ENCODE data around the gene RSU1.

The RSU1 gene

GRCh38 chr10:16602104-16602775, 215.0 kb downstream of the RSU1 start:
- no peaks in the 10 kb centered on the region for H3K36me3 Mint-ChIP-seq (ENCODE audit: low read depth)
- H3K27ac Mint-ChIP-seq, result no peak overlapping the region
- no peaks in the 10 kb centered on the region for H3K9me3 Mint-ChIP-seq
- no peak for DNase-seq (ENCODE audit: low spot score)
- no peaks in the 10 kb centered on the region for H3K4me1 Mint-ChIP-seq (ENCODE audit: low read depth)
- H3K27me3 Mint-ChIP-seq (ENCODE audit: low read depth), result no peaks in the 10 kb centered on the region
- no peak overlapping the region for H3K4me3 Mint-ChIP-seq

- Mint-ChIP-seq H3K9me3 (no peaks in the 10 kb centered on the region), H3K4me1 (ENCODE audit: low read depth) (no peaks in the 10 kb centered on the region), H3K27me3 (ENCODE audit: low read depth) (no peaks in the 10 kb centered on the region), H3K36me3 (ENCODE audit: low read depth) (no peaks in the 10 kb centered on the region), H3K27ac (no peak overlapping the region), H3K4me3 (no peak overlapping the region)
- no peak for DNase-seq (ENCODE audit: low spot score)
Measured at GRCh38 chr10:16599662-16600061, 217.6 kb downstream of the RSU1 start.

GRCh38 chr10:16597656-16598055, 219.6 kb downstream of the RSU1 start:
- no peak overlapping the region for H3K4me3 Mint-ChIP-seq
- peaks cover 2% of the 10 kb centered on the region for H3K36me3 Mint-ChIP-seq (ENCODE audit: low read depth)
- no peaks in the 10 kb centered on the region for H3K27me3 Mint-ChIP-seq (ENCODE audit: low read depth)
- no peaks in the 10 kb centered on the region for H3K9me3 Mint-ChIP-seq
- DNase-seq (ENCODE audit: low spot score), result no peak
- H3K4me1 Mint-ChIP-seq (ENCODE audit: low read depth), result no peaks in the 10 kb centered on the region
- no peak overlapping the region for H3K27ac Mint-ChIP-seq

GRCh38 chr10:16592378-16592777, 224.8 kb downstream of the RSU1 start:
- no peaks in the 10 kb centered on the region for H3K27me3 Mint-ChIP-seq (ENCODE audit: low read depth)

GRCh38 chr10:16586358-16587138, 230.7 kb downstream of the RSU1 start:
- Mint-ChIP-seq H3K4me3 (no peak overlapping the region), H3K4me1 (ENCODE audit: low read depth) (no peaks in the 10 kb centered on the region), H3K27me3 (ENCODE audit: low read depth) (peaks cover 2% of the 10 kb centered on the region), H3K36me3 (ENCODE audit: low read depth) (peaks cover 1% of the 10 kb centered on the region), H3K27ac (no peak overlapping the region), H3K9me3 (no peaks in the 10 kb centered on the region)
- DNase-seq (ENCODE audit: low spot score), result no peak

More at GRCh38 chr10:16592378-16592777, 224.8 kb downstream of the RSU1 start:
- H3K4me3 Mint-ChIP-seq, result no peak overlapping the region
- peaks cover 4% of the 10 kb centered on the region for H3K36me3 Mint-ChIP-seq (ENCODE audit: low read depth)
- DNase-seq (ENCODE audit: low spot score), result no peak
- H3K9me3 Mint-ChIP-seq, result no peaks in the 10 kb centered on the region
- no peak overlapping the region for H3K27ac Mint-ChIP-seq
- no peaks in the 10 kb centered on the region for H3K4me1 Mint-ChIP-seq (ENCODE audit: low read depth)

GRCh38 chr10:16585103-16585502, 232.1 kb downstream of the RSU1 start:
- Mint-ChIP-seq H3K36me3 (ENCODE audit: low read depth) (no peaks in the 10 kb centered on the region), H3K27ac (no peak overlapping the region), H3K27me3 (ENCODE audit: low read depth) (peaks cover 6% of the 10 kb centered on the region), H3K4me3 (no peak overlapping the region), H3K9me3 (no peaks in the 10 kb centered on the region), H3K4me1 (ENCODE audit: low read depth) (no peaks in the 10 kb centered on the region)
- no peak for DNase-seq (ENCODE audit: low spot score)

- H3K27me3 Mint-ChIP-seq (ENCODE audit: low read depth), result peaks cover 8% of the 10 kb centered on the region
- no peak overlapping the region for H3K4me3 Mint-ChIP-seq
- no peaks in the 10 kb centered on the region for H3K4me1 Mint-ChIP-seq (ENCODE audit: low read depth)
- no peaks in the 10 kb centered on the region for H3K9me3 Mint-ChIP-seq
- H3K27ac Mint-ChIP-seq, result no peak overlapping the region
- no peak for DNase-seq (ENCODE audit: low spot score)
- no peaks in the 10 kb centered on the region for H3K36me3 Mint-ChIP-seq (ENCODE audit: low read depth)
Measured at GRCh38 chr10:16583382-16583781, 233.8 kb downstream of the RSU1 start.

GRCh38 chr10:16581202-16581601, 236.0 kb downstream of the RSU1 start:
- no peaks in the 10 kb centered on the region for H3K4me1 Mint-ChIP-seq (ENCODE audit: low read depth)
- DNase-seq (ENCODE audit: low spot score), result no peak
- no peaks in the 10 kb centered on the region for H3K9me3 Mint-ChIP-seq
- no peak overlapping the region for H3K27ac Mint-ChIP-seq
- no peak overlapping the region for H3K4me3 Mint-ChIP-seq
- H3K27me3 Mint-ChIP-seq (ENCODE audit: low read depth), result peaks cover 8% of the 10 kb centered on the region
- no peaks in the 10 kb centered on the region for H3K36me3 Mint-ChIP-seq (ENCODE audit: low read depth)

GRCh38 chr10:16570731-16571130, 246.5 kb downstream of the RSU1 start:
- peaks cover 2% of the 10 kb centered on the region for H3K27me3 Mint-ChIP-seq (ENCODE audit: low read depth)
- no peak overlapping the region for H3K4me3 Mint-ChIP-seq
- DNase-seq (ENCODE audit: low spot score), result no peak
- H3K27ac Mint-ChIP-seq, result no peak overlapping the region
- H3K9me3 Mint-ChIP-seq, result no peaks in the 10 kb centered on the region
- H3K4me1 Mint-ChIP-seq (ENCODE audit: low read depth), result peaks cover 6% of the 10 kb centered on the region
- H3K36me3 Mint-ChIP-seq (ENCODE audit: low read depth), result no peaks in the 10 kb centered on the region

GRCh38 chr10:16566202-16566805, 250.9 kb downstream of the RSU1 start:
- Mint-ChIP-seq H3K9me3 (no peaks in the 10 kb centered on the region), H3K27me3 (ENCODE audit: low read depth) (no peaks in the 10 kb centered on the region), H3K4me1 (ENCODE audit: low read depth) (peaks cover 7% of the 10 kb centered on the region), H3K36me3 (ENCODE audit: low read depth) (no peaks in the 10 kb centered on the region), H3K4me3 (peak overlapping the region; percentile 36), H3K27ac (no peak overlapping the region)
- DNase-seq (ENCODE audit: low spot score), result no peak

GRCh38 chr10:16565604-16566003, 251.6 kb downstream of the RSU1 start:
- Mint-ChIP-seq H3K36me3 (ENCODE audit: low read depth) (no peaks in the 10 kb centered on the region), H3K4me1 (ENCODE audit: low read depth) (peaks cover 7% of the 10 kb centered on the region), H3K27me3 (ENCODE audit: low read depth) (no peaks in the 10 kb centered on the region), H3K27ac (no peak overlapping the region), H3K9me3 (no peaks in the 10 kb centered on the region), H3K4me3 (no peak overlapping the region)
- DNase-seq (ENCODE audit: low spot score), result no peak

GRCh38 chr10:16562891-16563290, 254.3 kb downstream of the RSU1 start:
- H3K4me3 Mint-ChIP-seq, result no peak overlapping the region
- H3K9me3 Mint-ChIP-seq, result no peaks in the 10 kb centered on the region
- H3K27ac Mint-ChIP-seq, result no peak overlapping the region
- H3K4me1 Mint-ChIP-seq (ENCODE audit: low read depth), result peaks cover 6% of the 10 kb centered on the region
- H3K27me3 Mint-ChIP-seq (ENCODE audit: low read depth), result peaks cover 5% of the 10 kb centered on the region
- H3K36me3 Mint-ChIP-seq (ENCODE audit: low read depth), result no peaks in the 10 kb centered on the region
- no peak for DNase-seq (ENCODE audit: low spot score)

- Mint-ChIP-seq H3K9me3 (no peaks in the 10 kb centered on the region), H3K27me3 (ENCODE audit: low read depth) (peaks cover 10% of the 10 kb centered on the region), H3K4me1 (ENCODE audit: low read depth) (no peaks in the 10 kb centered on the region), H3K4me3 (no peak overlapping the region), H3K36me3 (ENCODE audit: low read depth) (no peaks in the 10 kb centered on the region), H3K27ac (no peak overlapping the region)
- DNase-seq (ENCODE audit: low spot score), result no peak
Measured at GRCh38 chr10:16559236-16559773, 257.9 kb downstream of the RSU1 start.

- Mint-ChIP-seq H3K27ac (no peak overlapping the region), H3K27me3 (ENCODE audit: low read depth) (peaks cover 4% of the 10 kb centered on the region), H3K4me1 (ENCODE audit: low read depth) (peaks cover 1% of the 10 kb centered on the region), H3K36me3 (ENCODE audit: low read depth) (no peaks in the 10 kb centered on the region), H3K4me3 (no peak overlapping the region), H3K9me3 (no peaks in the 10 kb centered on the region)
- DNase-seq (ENCODE audit: low spot score), result no peak
Measured at GRCh38 chr10:16547973-16548372, 269.3 kb downstream of the RSU1 start.

Measured in T-helper 2 cell treated with Interferon-gamma antibody and Interleukin-4, amounts not matched to agents 5 μg/mL and 100 μg/mL, for 36 hours (primary cell).